Natural killer cell (primary cell): ENCODE data around the gene RANGRF. TPM values are rescaled to one million over a fixed set of nuclear protein-coding genes. Genes with fewer than 3 reads are reported as not detected.

Source experiments
- ATAC-seq, 3 donors: fragments of 150-1000 bp in 2 of 3; fragments of 200-7000 bp in 1 of 3; cut with Tn5 transposase; 1 replicate in 1 of 3; 2 replicates in 2 of 3; pipeline ENCODE4 v1.10.0; 2021; ENCODE audit warnings: mild to moderate bottlenecking in 2 of 3, moderate library complexity in 2 of 3
- DNase-seq, 2 donors: peaks; one replicate each; pipeline versions ENCODE4 v3.0.0 to v3.0.0-alpha.2; 2013 to 2021; ENCODE audit warnings: mixed read lengths in 1 of 2
- H3K27ac ChIP-seq: one replicate; pipeline ENCODE4 v1.5.1; 2013; ENCODE audit warnings: mild to moderate bottlenecking, low read length
- H3K27me3 ChIP-seq: one replicate; pipeline ENCODE4 v1.6.1; 2013; ENCODE audit warnings: low read length; ENCODE audit not compliant: control insufficient read depth, insufficient read depth
- H3K36me3 ChIP-seq: one replicate; pipeline ENCODE4 v1.6.1; 2013; ENCODE audit warnings: low read length; ENCODE audit not compliant: control insufficient read depth, insufficient read depth
- H3K4me1 ChIP-seq: one replicate; pipeline ENCODE4 v1.6.1; 2013; ENCODE audit warnings: low read length; ENCODE audit not compliant: control insufficient read depth, insufficient read depth
- H3K4me3 ChIP-seq: one replicate; pipeline ENCODE4 v1.5.1; 2013; ENCODE audit warnings: low read length
- H3K9me3 ChIP-seq: one replicate; pipeline ENCODE4 v1.6.1; 2013; ENCODE audit warnings: low read length; ENCODE audit not compliant: control insufficient read depth, insufficient read depth
- H3K27ac Mint-ChIP-seq, 2 donors: one replicate each; pipeline ENCODE4 v1.8.0; 2022; ENCODE audit warnings: mild to moderate bottlenecking in 2 of 2, mixed read lengths in 2 of 2, moderate library complexity in 1 of 2
- H3K27me3 Mint-ChIP-seq, 2 donors: one replicate each; pipeline ENCODE4 v1.8.0; 2022; ENCODE audit warnings: low read depth in 2 of 2, mixed read lengths in 2 of 2
- H3K36me3 Mint-ChIP-seq: one replicate; pipeline ENCODE4 v1.8.0; 2022; ENCODE audit warnings: mixed read lengths
- H3K4me1 Mint-ChIP-seq, 2 donors: one replicate each; pipeline ENCODE4 v1.8.0; 2022; ENCODE audit warnings: mixed read lengths in 2 of 2
- H3K4me3 Mint-ChIP-seq: one replicate; pipeline ENCODE4 v1.8.0; 2022; ENCODE audit warnings: mild to moderate bottlenecking, moderate library complexity, mixed read lengths
- H3K9me3 Mint-ChIP-seq, 2 donors: one replicate each; pipeline ENCODE4 v1.8.0; 2022; ENCODE audit warnings: mixed read lengths in 2 of 2
- CTCF ChIP-seq: fragments of 200-600 bp; IDR thresholded peaks from one replicate; pipeline ENCODE4 v1.8.0; 2022; ENCODE audit warnings: antibody characterized with exemption
- WGBS: methylation state at CpG from one replicate; pipeline ENCODE4 v1.1.7; 2013; ENCODE audit warnings: missing lambda C conversion rate; ENCODE audit not compliant: insufficient coverage; 5-methylcytosine and 5-hydroxymethylcytosine counted together
- intact Hi-C: fragments of 100-400 bp; cut with micrococcal nuclease; formaldehyde crosslinking; loops from one replicate; pipeline ENCODE4 v1.14.2; 2022
- total RNA-seq, 4 donors: library from RNA; stranded (reverse); fragments of 120-200 nt in 1 of 4; gene quantifications; one replicate each; pipeline versions ENCODE4 v1.2.3 to v1.2.4, GENCODE V29; 2013 to 2022

The RANGRF gene
- total RNA-seq, 3 donors from 2014 or later (not counting 1 experiment from before 2014, with no cell fraction given): 34.4 to 51.5 (median 44.6) TPM

- DNase-seq (no peak), ATAC-seq (no peak)
- 53% methylated on average over 5 of the region's 5 CpGs for WGBS
- H3K4me1 ChIP-seq: peaks cover 17% of the 10 kb centered on the region
- Mint-ChIP-seq H3K36me3 (no peaks in the 10 kb centered on the region), H3K27me3 (peaks cover 14 to 36% of the 10 kb centered on the region in 2 donors), H3K27ac (no peak overlapping the region), H3K9me3 (no peaks in the 10 kb centered on the region), H3K4me1 (peaks cover 13% of the 10 kb centered on the region in 2 donors), H3K4me3 (no peak overlapping the region)
- H3K36me3 ChIP-seq: no peaks in the 10 kb centered on the region
- peaks cover 14% of the 10 kb centered on the region for H3K27me3 ChIP-seq
- H3K4me3 ChIP-seq: no peak overlapping the region
- no peak for TF ChIP-seq CTCF
- intact Hi-C loops: no loop called here
- no peaks in the 10 kb centered on the region for H3K9me3 ChIP-seq
- H3K27ac ChIP-seq: no peak overlapping the region
Measured at GRCh38 chr17:8324923-8325322, 36.5 kb downstream of the RANGRF start.

GRCh38 chr17:8326511-8327302 is 38.2 kb downstream of the RANGRF start:
- Mint-ChIP-seq H3K27ac (peak overlapping the region in 1 of 2 donors; percentile 56), H3K4me1 (peaks cover 13% of the 10 kb centered on the region in 2 donors), H3K9me3 (no peaks in the 10 kb centered on the region), H3K27me3 (peaks cover 14 to 33% of the 10 kb centered on the region in 2 donors), H3K36me3 (no peaks in the 10 kb centered on the region), H3K4me3 (peak overlapping the region; percentile 68)
- peak overlapping the region; percentile 17 for H3K4me3 ChIP-seq
- DNase-seq (peak in 1 of 2 donors; percentile 42), ATAC-seq (peak; percentile 42 to 75 (median 54))
- intact Hi-C loops: no loop called here
- no peaks in the 10 kb centered on the region for H3K9me3 ChIP-seq
- H3K4me1 ChIP-seq: peaks cover 17% of the 10 kb centered on the region
- WGBS: 1% methylated on average over 48 of the region's 48 CpGs
- no peaks in the 10 kb centered on the region for H3K36me3 ChIP-seq
- no peak for TF ChIP-seq CTCF
- H3K27ac ChIP-seq: no peak overlapping the region
- H3K27me3 ChIP-seq: peaks cover 14% of the 10 kb centered on the region

DNA sequence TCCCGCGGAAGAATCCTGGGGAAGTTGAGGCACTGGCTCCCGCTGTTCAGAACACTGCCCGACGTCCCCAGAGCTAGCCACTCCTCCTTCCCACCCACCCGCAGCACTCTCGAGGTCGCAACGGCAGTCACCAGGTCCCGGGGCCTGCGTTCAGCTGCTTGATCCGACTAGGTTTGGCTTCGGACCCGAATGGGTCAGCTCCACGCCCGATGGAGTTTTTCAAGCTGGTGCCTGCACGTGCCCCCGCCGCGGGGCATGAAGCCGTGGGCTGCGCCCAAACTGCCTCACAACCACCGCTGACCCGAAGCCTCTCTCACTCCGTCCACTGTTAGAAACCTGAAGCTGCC is 38.8 kb downstream of the RANGRF start:
- Mint-ChIP-seq H3K4me1 (peaks cover 13% of the 10 kb centered on the region in 2 donors), H3K36me3 (no peaks in the 10 kb centered on the region), H3K27ac (peak overlapping the region in 1 of 2 donors; percentile 56), H3K9me3 (no peaks in the 10 kb centered on the region), H3K4me3 (peak overlapping the region; percentile 67), H3K27me3 (peaks cover 14 to 32% of the 10 kb centered on the region in 2 donors)
- no peak for TF ChIP-seq CTCF
- peaks cover 14% of the 10 kb centered on the region for H3K27me3 ChIP-seq
- DNase-seq (no peak), ATAC-seq (peak in 1 of 3 donors; percentile 7)
- H3K4me1 ChIP-seq: peaks cover 17% of the 10 kb centered on the region
- intact Hi-C loops: no loop called here
- no peak overlapping the region for H3K27ac ChIP-seq
- H3K9me3 ChIP-seq: no peaks in the 10 kb centered on the region
- peak overlapping the region; percentile 17 for H3K4me3 ChIP-seq
- 25% methylated on average over 25 of the region's 25 CpGs for WGBS
- H3K36me3 ChIP-seq: no peaks in the 10 kb centered on the region

GRCh38 chr17:8332128-8332527 is 43.7 kb downstream of the RANGRF start:
- intact Hi-C loops: no loop called here
- Histone ChIP-seq H3K36me3 (no peaks in the 10 kb centered on the region), H3K9me3 (no peaks in the 10 kb centered on the region), H3K27ac (no peak overlapping the region), H3K27me3 (peaks cover 4% of the 10 kb centered on the region), H3K4me1 (peaks cover 4% of the 10 kb centered on the region), H3K4me3 (no peak overlapping the region)
- WGBS: 82% methylated on average over 2 of the region's 2 CpGs
- DNase-seq (no peak), ATAC-seq (no peak)
- Mint-ChIP-seq H3K27ac (no peak overlapping the region), H3K9me3 (no peaks in the 10 kb centered on the region), H3K27me3 (peaks cover 0 to 5% of the 10 kb centered on the region in 2 donors), H3K4me1 (no peaks in the 10 kb centered on the region), H3K4me3 (no peak overlapping the region), H3K36me3 (no peaks in the 10 kb centered on the region)
- TF ChIP-seq CTCF: no peak
